ENCODE measurements around the gene DLX5.

Gene DLX5

DNA sequence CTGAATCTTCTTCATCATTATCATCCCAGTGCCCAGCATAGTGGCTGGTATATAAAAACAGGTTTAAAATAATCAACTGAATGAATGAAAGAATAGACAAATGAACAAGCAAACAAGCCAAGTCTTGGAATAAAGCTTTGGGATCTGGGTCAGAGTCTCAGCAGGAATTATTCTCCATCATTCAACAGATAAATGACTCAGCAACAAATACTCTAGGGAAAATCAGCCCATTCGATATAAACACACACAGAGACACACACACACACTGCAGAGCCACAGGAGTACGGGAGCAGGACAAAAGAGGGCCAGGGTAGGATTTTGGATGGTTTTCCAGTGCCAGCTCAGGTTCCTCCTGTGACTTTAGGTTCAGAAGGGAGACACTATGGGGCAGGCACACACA lies 48.5 kb downstream of the DLX5 start:
- TF ChIP-seq, protein P1, sequence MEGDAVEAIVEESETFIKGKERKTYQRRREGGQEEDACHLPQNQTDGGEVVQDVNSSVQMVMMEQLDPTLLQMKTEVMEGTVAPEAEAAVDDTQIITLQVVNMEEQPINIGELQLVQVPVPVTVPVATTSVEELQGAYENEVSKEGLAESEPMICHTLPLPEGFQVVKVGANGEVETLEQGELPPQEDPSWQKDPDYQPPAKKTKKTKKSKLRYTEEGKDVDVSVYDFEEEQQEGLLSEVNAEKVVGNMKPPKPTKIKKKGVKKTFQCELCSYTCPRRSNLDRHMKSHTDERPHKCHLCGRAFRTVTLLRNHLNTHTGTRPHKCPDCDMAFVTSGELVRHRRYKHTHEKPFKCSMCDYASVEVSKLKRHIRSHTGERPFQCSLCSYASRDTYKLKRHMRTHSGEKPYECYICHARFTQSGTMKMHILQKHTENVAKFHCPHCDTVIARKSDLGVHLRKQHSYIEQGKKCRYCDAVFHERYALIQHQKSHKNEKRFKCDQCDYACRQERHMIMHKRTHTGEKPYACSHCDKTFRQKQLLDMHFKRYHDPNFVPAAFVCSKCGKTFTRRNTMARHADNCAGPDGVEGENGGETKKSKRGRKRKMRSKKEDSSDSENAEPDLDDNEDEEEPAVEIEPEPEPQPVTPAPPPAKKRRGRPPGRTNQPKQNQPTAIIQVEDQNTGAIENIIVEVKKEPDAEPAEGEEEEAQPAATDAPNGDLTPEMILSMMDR (IDR thresholded peaks at IDR 0.05; ENCODE audit: control insufficient read depth, insufficient read depth, low read depth, low read length, missing control alignments) = no peak
- no peak overlapping the region for H3K4me3 ChIP-seq (ENCODE audit: control insufficient read depth, low read depth, low read length)
- DNase-seq (ENCODE audit: low read depth) = no peak

DNA sequence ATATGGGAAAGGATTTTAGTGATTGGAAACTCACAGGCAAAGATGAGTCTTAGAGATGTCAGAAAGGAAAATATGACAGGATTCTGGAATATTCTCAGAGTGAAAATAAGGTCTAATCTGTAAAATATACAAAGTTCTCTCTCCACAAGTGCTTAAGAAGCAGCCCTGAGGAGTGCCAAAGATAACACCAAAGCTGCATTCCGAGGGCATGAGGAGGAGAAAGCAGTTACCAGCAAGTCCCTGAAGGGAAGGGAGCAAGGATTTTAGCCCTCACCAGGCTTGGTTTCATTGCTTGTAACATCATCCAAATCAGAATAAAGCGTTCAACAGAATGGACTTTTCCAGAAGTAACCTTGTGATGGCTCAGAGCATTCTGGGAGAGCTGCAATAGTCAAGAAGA lies 50.6 kb downstream of the DLX5 start:
- H3K4me3 ChIP-seq (ENCODE audit: control insufficient read depth, low read depth, low read length) = no peak overlapping the region
- TF ChIP-seq, protein P1 (IDR thresholded peaks at IDR 0.05; ENCODE audit: control insufficient read depth, insufficient read depth, low read depth, low read length, missing control alignments) = no peak
- no peak for DNase-seq (ENCODE audit: low read depth)

DNA sequence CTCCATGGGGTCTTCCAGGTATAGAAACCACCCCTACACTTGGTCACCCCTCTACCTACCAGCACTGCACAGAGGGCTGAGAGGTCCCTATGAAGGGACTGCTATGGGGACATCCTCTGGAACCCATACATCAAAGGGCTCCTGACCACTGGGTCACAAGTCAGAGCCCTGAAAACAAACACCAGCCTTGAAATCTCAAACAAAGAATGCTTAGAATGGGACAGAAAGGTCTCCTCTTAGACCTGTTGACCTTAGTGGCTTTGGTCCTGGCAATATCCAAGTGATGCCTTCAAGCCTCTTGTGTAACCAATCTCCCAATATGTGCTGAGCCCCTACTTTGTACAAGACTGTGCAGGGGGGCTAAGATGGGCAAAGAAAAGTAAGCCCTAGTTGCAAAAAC lies 53.9 kb downstream of the DLX5 start:
- H3K4me3 ChIP-seq (ENCODE audit: control insufficient read depth, low read depth, low read length) = no peak overlapping the region
- no peak for DNase-seq (ENCODE audit: low read depth)
- TF ChIP-seq, protein P1 (IDR thresholded peaks at IDR 0.05; ENCODE audit: control insufficient read depth, insufficient read depth, low read depth, low read length, missing control alignments) = no peak

Data from AG09309 (cell line).